LNCaP clone FGC (cell line): ENCODE data around the gene TMEM63A.

Source experiments
- DNase-seq: peaks from one replicate; pipeline ENCODE4 v3.0.0-alpha.2; 2011; ENCODE audit warnings: low read depth
- H3K4me3 ChIP-seq: 2 replicates; pipeline ENCODE4 v1.5.1; 2011; ENCODE audit warnings: mild to moderate bottlenecking, low read depth, low read length, control low read depth
- TF ChIP-seq, protein P1 (sequence below): IDR thresholded peaks from 2 replicates; pipeline ENCODE4 v1.5.1; 2012; ENCODE audit warnings: mild to moderate bottlenecking; ENCODE audit not compliant: control insufficient read depth, insufficient read depth; ENCODE audit errors: extremely low read depth

The TMEM63A gene

DNA sequence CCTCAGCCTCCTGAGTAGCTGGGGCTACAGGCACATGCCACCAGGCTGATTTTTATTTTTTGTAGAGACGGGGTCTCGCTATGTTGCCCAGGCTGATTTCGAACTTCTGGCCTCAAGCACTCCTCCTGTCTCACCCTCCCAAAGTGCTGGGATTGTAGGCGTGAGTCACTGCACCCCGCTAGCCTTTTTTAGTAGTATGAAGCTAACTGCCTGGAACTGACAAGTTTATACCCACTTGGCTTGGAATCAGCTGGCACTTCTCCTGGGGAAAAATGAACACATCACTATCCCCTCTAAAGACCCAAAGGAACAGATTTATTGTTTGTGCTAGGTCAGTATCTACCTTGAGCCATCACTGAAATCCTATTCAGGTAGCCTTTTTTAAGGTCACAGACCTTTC, 19.0 kb downstream of the TMEM63A start:
- TF ChIP-seq, protein P1, sequence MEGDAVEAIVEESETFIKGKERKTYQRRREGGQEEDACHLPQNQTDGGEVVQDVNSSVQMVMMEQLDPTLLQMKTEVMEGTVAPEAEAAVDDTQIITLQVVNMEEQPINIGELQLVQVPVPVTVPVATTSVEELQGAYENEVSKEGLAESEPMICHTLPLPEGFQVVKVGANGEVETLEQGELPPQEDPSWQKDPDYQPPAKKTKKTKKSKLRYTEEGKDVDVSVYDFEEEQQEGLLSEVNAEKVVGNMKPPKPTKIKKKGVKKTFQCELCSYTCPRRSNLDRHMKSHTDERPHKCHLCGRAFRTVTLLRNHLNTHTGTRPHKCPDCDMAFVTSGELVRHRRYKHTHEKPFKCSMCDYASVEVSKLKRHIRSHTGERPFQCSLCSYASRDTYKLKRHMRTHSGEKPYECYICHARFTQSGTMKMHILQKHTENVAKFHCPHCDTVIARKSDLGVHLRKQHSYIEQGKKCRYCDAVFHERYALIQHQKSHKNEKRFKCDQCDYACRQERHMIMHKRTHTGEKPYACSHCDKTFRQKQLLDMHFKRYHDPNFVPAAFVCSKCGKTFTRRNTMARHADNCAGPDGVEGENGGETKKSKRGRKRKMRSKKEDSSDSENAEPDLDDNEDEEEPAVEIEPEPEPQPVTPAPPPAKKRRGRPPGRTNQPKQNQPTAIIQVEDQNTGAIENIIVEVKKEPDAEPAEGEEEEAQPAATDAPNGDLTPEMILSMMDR: no peak
- no peak overlapping the region for H3K4me3 ChIP-seq
- DNase-seq: no peak

DNA sequence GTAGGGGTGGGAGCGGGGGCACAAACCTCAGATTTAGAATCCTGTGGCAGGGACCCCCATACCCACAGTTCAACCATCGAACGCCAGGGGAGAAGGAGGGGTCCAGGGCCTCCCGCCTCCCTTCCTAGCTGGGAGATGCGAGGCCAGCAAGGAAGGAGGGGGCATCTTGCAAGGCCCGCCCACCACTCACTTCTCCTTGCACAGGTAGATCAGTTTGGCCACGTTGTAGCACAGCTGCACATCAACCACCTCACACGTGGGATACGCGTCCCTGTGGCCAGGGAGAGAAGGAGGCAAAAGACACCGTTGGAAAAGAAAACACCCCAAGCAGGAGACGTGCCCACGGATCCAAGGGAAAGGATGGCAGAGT, 19.6 kb downstream of the TMEM63A start:
- DNase-seq: no peak
- H3K4me3 ChIP-seq: no peak overlapping the region
- TF ChIP-seq, protein P1: no peak

DNA sequence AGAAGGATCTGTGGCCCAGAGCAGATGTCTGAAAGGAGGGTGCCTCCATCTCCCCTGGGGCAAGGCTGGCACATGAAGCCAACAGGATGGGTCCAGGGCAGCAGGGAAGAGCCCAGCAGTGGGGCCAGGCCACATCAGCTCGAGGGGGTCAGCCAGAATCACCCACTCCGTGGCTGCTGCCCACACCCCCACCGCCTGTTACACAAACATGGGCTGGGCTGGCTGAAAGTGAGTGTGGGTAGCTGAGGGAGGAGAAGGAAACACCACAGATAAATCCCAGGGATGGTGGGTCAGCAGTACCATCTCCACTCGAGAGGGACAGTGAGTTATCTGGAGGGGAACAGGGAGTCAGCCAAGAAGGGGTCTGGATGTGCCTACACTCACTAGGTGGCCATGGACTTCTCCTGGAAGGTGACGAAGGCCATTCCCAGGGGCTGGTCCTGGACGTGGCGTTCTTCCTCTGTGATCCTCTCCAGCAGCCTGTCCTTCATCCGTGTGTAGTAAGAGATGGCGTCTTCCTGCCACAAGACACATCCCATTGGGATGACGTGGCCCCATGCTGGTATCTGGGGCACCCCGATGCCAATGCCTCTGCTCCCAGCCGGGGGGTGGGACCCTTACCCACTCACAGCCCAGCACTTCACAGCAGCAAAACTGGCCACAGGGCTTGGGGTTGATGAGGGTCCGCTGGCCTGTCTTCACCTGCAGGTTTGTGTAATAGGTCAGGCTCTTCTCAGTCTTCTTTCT, 20.2 kb downstream of the TMEM63A start:
- TF ChIP-seq, protein P1: no peak
- DNase-seq: no peak
- no peak overlapping the region for H3K4me3 ChIP-seq

DNA sequence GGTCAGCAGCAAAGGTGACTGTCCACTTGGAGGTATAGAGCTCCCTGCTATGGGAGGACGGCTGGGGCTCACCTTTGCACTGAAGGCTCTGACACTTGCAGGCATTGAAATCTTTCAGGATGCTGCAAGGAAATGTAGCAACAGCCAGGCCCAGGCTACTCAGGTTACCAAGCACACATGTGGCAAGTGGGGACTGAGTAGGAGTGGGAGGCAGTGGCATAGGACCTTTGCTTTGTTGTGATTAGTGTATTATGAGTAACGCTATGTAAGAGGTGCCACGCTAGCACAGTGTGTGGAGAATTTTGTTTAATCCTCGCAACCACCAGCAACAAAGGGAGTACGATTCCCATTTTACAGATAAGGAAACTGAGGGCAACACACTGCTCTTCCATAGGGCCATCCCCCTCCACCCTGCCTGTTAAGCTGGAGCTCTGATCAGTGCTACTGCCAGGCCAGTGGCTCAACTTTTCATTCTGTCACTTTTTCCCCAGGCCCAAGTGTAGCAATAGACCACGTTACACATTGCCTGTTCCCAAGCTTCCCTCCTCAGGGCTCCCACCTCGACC, 21.2 kb downstream of the TMEM63A start:
- no peak for DNase-seq
- TF ChIP-seq, protein P1: no peak
- no peak overlapping the region for H3K4me3 ChIP-seq

DNA sequence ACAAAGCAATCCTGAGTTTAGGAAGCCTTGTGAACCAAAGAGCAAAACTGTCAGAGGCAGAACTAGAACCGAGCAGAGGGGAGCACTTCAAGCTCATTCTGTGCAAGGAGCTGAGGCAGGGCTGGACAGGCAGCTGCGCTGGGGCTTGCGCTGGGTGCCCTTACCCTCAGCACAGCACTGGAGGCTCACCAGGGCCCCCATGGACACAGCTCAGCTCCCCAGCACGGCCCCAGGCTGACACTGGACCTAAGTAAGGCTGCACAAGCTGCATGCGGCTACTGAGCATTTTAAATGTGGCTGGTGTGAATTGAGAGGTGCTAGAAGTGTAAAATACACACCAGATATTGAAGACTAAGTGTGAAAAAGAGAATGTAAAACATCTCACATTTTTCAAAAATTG, 22.1 kb downstream of the TMEM63A start:
- TF ChIP-seq, protein P1: no peak
- DNase-seq: no peak
- H3K4me3 ChIP-seq: no peak overlapping the region

DNA sequence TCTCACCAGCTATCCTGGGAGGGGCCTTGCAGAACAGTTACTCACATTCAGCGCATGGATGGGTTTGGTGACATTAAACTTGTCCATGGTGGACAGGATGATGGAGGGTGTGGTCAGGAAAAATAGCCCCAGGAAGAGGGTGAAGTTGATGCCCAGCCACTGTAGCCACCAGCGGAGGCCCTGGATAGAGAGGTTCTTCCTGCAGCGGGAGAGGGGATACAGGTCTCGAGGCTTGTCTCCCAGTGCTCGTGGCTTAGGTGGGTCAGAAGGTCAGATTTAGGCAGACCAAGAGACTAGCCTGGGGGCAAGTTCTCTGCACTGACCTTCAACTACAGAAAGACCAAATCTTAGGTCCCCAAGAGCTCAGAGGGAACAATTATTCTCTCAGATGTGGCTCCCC, 23.0 kb downstream of the TMEM63A start:
- TF ChIP-seq, protein P1: no peak
- no peak for DNase-seq
- no peak overlapping the region for H3K4me3 ChIP-seq

DNA sequence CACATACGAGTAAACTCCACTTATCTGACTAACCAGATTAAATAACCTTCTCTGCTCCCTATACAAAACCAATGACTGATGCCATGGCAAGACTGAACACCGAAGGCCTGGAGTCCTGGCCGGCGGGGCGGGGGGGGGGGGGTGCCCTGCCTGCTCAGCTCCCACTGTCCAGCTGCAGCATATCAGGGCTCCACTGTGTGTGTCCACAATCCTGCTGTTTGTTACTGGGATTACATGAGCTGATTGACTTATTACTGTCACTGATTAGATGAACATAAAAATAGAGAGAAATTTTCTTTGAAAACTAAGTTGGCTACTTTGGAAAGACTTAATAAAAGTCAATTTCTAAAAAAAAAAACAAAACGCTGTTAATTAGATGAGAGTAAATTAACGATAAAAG, 24.9 kb downstream of the TMEM63A start:
- no peak for DNase-seq
- TF ChIP-seq, protein P1: no peak
- H3K4me3 ChIP-seq: no peak overlapping the region
